K562 (cell line): ENCODE results near the gene CUTA. TPM values are rescaled to one million over a fixed set of nuclear protein-coding genes. Genes with fewer than 3 reads are reported as not detected.

Experiments used
- ATF2 ChIP-seq: sonication (generic); formaldehyde crosslinking; IDR thresholded peaks from 2 replicates; pipeline ENCODE4 v1.8.1; 2022; ENCODE audit warnings: missing genetic modification reagents
- CLOCK ChIP-seq: fragments of 250-450 bp; sonication (Bioruptor Pico); IDR thresholded peaks from 2 replicates; pipeline ENCODE4 v1.4.0; 2020; ENCODE audit warnings: mild to moderate bottlenecking, moderate library complexity, borderline replicate concordance
- E4F1 ChIP-seq: fragments of 250-450 bp; sonication (Bioruptor Pico); IDR thresholded peaks from 2 replicates; pipeline ENCODE4 v1.5.0; 2021; ENCODE audit warnings: mild to moderate bottlenecking, borderline replicate concordance
- GTF2F1 ChIP-seq: IDR thresholded peaks from 2 replicates; pipeline ENCODE4 v1.6.1; 2011; ENCODE audit warnings: low read depth, low read length, improper control_type of control experiment
- IRF2 ChIP-seq: sonication (generic); formaldehyde crosslinking; IDR thresholded peaks from 2 replicates; pipeline ENCODE4 v1.8.1; 2022; ENCODE audit warnings: mild to moderate bottlenecking, missing genetic modification reagents
- NCOA1 ChIP-seq: fragments of 450-650 bp; IDR thresholded peaks from 2 replicates; pipeline ENCODE4 v1.6.1; 2016; ENCODE audit warnings: low read depth
- RBM39 ChIP-seq: fragments of 200-400 bp; formaldehyde crosslinking; optimal IDR thresholded peaks from 2 replicates; pipeline ENCODE3; 2018; ENCODE audit warnings: low read depth, low read length
- THRA ChIP-seq: fragments of 450-650 bp; IDR thresholded peaks from 2 replicates; pipeline ENCODE4 v1.6.1; 2017; ENCODE audit warnings: mild to moderate bottlenecking, moderate library complexity
- U2AF1 ChIP-seq: fragments of 200-400 bp; formaldehyde crosslinking; optimal IDR thresholded peaks from 2 replicates; pipeline ENCODE3; 2017; ENCODE audit warnings: mild to moderate bottlenecking, low read depth, low read length, moderate library complexity
- ZBTB12 ChIP-seq: fragments of 250-450 bp; sonication (Bioruptor Pico); IDR thresholded peaks from 2 replicates; pipeline ENCODE4 v1.4.0; 2020
- ZNF134 ChIP-seq: fragments of 250-450 bp; sonication (Bioruptor Pico); conservative IDR thresholded peaks from 2 replicates; pipeline ENCODE4 v1.4.0; 2020
- ZNF277 ChIP-seq: fragments of 250-450 bp; sonication (Bioruptor Pico); IDR thresholded peaks from 2 replicates; pipeline ENCODE4 v1.8.0; 2022; ENCODE audit warnings: inconsistent platforms, mild to moderate bottlenecking, moderate library complexity, borderline replicate concordance
- ZNF655 ChIP-seq: fragments of 250-450 bp; sonication (Bioruptor Pico); IDR thresholded peaks from 2 replicates; pipeline ENCODE4 v1.5.0; 2021
- polyA plus RNA-seq, 8 experiments: library from polyadenylated mRNA; depleted of rRNA in 4 of 8; stranded (reverse) in 5 of 8; unstranded in 3 of 8; fragments of >200 nt; fragmentation: Nextera tagmentation in 2 of 8; fragmentation: Illumina TruSeq in 1 of 8; extraction: Ambion mirVana in 2 of 8; extraction: Trizol in 1 of 8; gene quantifications; 2 replicates each; pipeline versions ENCODE4 v1.2.1 to v1.2.3, GENCODE V29; 2011 to 2014; ENCODE audit warnings: inconsistent platforms in 1 of 8, missing spikeins in 1 of 8
- total RNA-seq, 7 experiments: library from RNA; depleted of rRNA in 6 of 7; stranded (reverse); fragments of >200 nt in 6 of 7; fragmentation: Illumina TruSeq in 2 of 7; extraction: Trizol in 2 of 7; gene quantifications; 2 replicates each; pipeline versions ENCODE4 v1.2.1 to v1.2.3, GENCODE V29; 2011 to 2021; ENCODE audit warnings: low replicate concordance in 1 of 7

The CUTA gene
- total and polyA plus RNA-seq, 9 of the 15 experiments (the other 6 are each of a cell fraction or from before 2014, with no cell fraction given): 166 to 682 (median 310) TPM

GRCh38 chr6:33425668-33426577 lies 8.0 kb upstream of the CUTA start (continued):
- TF ChIP-seq ZBTB12: no peak
- no peak for TF ChIP-seq NCOA1
- no peak for TF ChIP-seq ZNF134 (CRISPR knock-in tag)
- no peak for TF ChIP-seq CLOCK (CRISPR knock-in tag)
- TF ChIP-seq IRF2 (CRISPR knock-in tag): no peak
- TF ChIP-seq RBM39: no peak
- no peak for TF ChIP-seq THRA
- no peak for TF ChIP-seq E4F1 (CRISPR knock-in tag)
- no peak for TF ChIP-seq ATF2
- no peak for TF ChIP-seq U2AF1
- TF ChIP-seq ZNF277 (CRISPR knock-in tag): no peak
- no peak for TF ChIP-seq GTF2F1
- TF ChIP-seq ZNF655 (CRISPR knock-in tag): no peak
